Fibroblast of villous mesenchyme (primary cell): ENCODE results near the gene ZNF638. TPM values are rescaled to one million over a fixed set of nuclear protein-coding genes. Genes with fewer than 3 reads are reported as not detected.

ENCODE experiments used
- DNase-seq: peaks from one replicate; pipeline ENCODE4 v3.0.0-alpha.2; 2010; ENCODE audit warnings: low read depth
- H3K4me3 ChIP-seq: 2 replicates; pipeline ENCODE4 v1.5.1; 2011; ENCODE audit warnings: low read depth, mild to moderate bottlenecking, low read length
- small RNA-seq: library from RNA; depleted of rRNA; stranded (forward); fragments of <200 nt; gene quantifications from one replicate; pipeline ENCODE3, GENCODE V24; 2012
- total RNA-seq: library from RNA; depleted of rRNA; stranded (reverse); fragments of >200 nt; gene quantifications from 2 replicates; pipeline ENCODE4 v1.2.3, GENCODE V29; 2012
- TF ChIP-seq, protein P1 (sequence below): IDR thresholded peaks from 2 replicates; pipeline ENCODE4 v1.5.1; 2012; ENCODE audit warnings: low read depth, mild to moderate bottlenecking, low read length; ENCODE audit not compliant: insufficient read depth

ZNF638 gene
- total RNA-seq, 1 donor = 139 TPM

DNA sequence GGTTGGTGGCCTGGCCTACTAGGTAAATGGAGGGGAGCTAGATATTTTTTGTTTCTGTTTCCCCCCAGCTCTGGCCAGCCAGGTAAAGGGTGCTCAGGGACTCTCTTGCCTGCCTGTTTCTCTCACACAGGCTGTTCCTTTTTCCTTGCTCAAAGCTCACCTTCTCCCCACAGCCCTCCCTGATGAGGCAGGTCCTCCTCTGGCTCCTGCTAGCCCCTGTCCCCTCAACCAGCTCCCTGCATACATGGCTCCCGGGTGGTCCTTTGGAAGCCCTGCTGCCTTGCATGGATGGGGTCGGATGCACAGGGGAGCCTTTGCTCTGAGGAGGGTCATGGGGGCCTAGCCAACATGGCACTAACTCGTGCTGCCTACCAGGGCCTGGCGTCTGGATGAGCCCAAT is 149.5 kb downstream of the ZNF638 start:
- H3K4me3 ChIP-seq = no peak overlapping the region
- TF ChIP-seq, protein P1, sequence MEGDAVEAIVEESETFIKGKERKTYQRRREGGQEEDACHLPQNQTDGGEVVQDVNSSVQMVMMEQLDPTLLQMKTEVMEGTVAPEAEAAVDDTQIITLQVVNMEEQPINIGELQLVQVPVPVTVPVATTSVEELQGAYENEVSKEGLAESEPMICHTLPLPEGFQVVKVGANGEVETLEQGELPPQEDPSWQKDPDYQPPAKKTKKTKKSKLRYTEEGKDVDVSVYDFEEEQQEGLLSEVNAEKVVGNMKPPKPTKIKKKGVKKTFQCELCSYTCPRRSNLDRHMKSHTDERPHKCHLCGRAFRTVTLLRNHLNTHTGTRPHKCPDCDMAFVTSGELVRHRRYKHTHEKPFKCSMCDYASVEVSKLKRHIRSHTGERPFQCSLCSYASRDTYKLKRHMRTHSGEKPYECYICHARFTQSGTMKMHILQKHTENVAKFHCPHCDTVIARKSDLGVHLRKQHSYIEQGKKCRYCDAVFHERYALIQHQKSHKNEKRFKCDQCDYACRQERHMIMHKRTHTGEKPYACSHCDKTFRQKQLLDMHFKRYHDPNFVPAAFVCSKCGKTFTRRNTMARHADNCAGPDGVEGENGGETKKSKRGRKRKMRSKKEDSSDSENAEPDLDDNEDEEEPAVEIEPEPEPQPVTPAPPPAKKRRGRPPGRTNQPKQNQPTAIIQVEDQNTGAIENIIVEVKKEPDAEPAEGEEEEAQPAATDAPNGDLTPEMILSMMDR = no peak
- DNase-seq = no peak

DNA sequence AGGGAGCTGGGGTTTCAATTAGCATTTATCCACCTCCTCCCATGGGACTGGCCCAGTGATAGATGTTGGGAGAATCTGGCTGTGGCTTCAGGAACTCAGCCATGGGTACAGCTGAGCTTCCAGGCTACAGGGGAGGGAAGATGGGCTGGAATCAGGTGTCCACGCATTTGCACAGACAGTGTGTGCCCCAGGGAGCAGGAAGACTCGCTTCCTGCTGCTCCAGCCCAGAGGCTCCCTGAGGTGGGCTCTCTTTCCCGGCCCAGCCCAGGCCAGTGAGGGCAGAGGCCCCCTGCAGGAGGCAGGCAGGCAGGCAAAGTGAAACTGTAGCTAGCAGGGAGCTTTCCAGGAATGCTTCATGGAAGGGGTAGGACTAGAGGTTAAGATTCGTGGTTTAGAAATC is 150.5 kb downstream of the ZNF638 start:
- TF ChIP-seq, protein P1 = no peak
- DNase-seq = no peak
- H3K4me3 ChIP-seq = no peak overlapping the region

DNA sequence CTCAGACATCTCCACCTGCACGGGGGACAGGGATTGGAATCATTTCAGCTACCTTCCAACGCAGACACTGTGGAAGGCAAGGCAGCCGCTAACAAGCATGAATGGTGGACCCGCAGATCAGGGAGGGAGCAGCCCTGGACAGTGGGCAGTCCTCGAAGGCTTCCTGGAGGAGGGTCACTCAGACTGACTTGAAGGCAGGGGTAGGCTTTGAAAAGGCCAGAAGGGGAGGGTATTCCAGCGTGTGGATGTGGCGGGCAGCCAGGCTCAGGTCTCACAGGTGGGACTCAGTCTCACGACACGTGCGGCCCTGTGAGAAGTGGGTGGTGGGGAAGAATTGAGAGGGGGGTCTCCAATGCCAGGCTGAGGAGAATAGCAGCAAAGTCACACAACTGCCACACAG is 151.7 kb downstream of the ZNF638 start:
- no peak overlapping the region for H3K4me3 ChIP-seq
- TF ChIP-seq, protein P1 = no peak
- DNase-seq = no peak

DNA sequence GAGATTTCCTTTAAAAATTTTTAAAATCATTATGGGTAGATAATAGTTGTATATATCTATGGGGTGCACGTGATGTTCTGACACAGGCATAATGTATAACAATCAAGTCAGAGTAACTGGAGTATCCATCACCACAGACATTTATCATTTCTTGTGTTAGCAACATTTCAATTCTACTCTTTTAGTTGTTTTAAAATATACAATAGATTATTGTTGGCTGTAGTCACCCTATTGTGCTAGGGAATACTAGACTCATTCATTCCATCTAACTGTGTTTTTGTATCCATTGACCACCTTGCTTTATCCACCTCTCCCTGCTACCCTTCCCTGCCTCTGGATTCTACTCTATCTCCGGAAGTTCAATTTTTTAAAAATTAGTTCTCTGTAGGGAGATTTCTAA is 152.8 kb downstream of the ZNF638 start:
- H3K4me3 ChIP-seq = no peak overlapping the region
- TF ChIP-seq, protein P1 = no peak
- DNase-seq = no peak

Small RNA genes within 50 kb of the gene (small RNA-seq; reads per million reads assigned to genes)
- not detected for gene RNU6-105P

Other genes starting within 250 kb of the ZNF638 start
- gene MCEE, start 201.6 kb upstream of the ZNF638 start, total RNA-seq = 14.2 and 21.3 TPM in 2 replicates
- gene MPHOSPH10, start 201.1 kb upstream of the ZNF638 start, total RNA-seq = 17.1 and 18.1 TPM in 2 replicates
- gene PAIP2B, start 104.7 kb upstream of the ZNF638 start, total RNA-seq = under 0.01 and 0.43 TPM in 2 replicates
- gene DYSF, start 121.8 kb downstream of the ZNF638 start, total RNA-seq = 3.5 and 4.2 TPM in 2 replicates